OCI-LY3 (cell line): ENCODE measurements around the gene TGM3.

Experiments used
- CTCF ChIP-seq: fragments of 200-600, 300-600 bp; sonication (generic); IDR thresholded peaks from 2 replicates; pipeline ENCODE4 v1.5.1; 2014; ENCODE audit warnings: antibody characterized with exemption, low read length, low read depth
- EZH2phosphoT487 ChIP-seq: fragments of 200-600 bp; shearing (Covaris generic); IDR thresholded peaks from 2 replicates; pipeline ENCODE4 v1.6.1; 2018; ENCODE audit warnings: antibody characterized with exemption, mixed run types, low read depth

- no peak for TF ChIP-seq EZH2phosphoT487
- TF ChIP-seq CTCF: no peak
Observed at GRCh38 chr20:2280082-2280481, 15.7 kb upstream of the TGM3 start.
